Activated CD8-positive, alpha-beta memory T cell treated with anti-CD3 and anti-CD28 coated beads, Interleukin-2, amount 50 U/mL, for 24 hours (primary cell): ENCODE data around the gene TPI1.
"Not testable (repeated sequence)": the region's sequence is repeated elsewhere in the genome, so short reads cannot be mapped to it uniquely, and the experiment has no call there.

Source experiments
- DNase-seq: peaks from one replicate; pipeline ENCODE4 v3.0.0-alpha.2; 2020; ENCODE audit errors: extremely low read depth

Gene TPI1

DNA sequence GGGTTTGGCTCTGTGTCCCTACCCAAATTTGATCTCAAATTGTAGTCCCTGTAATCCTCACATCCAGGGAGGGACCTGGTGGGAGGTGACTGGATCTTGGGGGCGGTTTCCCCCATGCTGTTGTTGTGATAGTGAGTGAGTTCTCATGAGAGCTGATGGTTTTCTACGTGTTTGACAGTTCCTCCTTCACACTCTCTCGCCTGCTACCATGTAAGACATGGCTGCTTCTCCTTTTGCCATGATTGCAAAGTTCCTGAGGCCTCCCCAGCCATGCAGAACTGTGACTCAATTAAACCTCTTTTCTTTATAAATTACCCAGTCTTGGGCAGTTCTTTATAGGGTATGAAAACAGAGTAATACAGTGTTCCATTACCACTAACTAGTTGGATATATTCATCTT is 27.0 kb downstream of the TPI1 start:
- DNase-seq, result no peak

DNA sequence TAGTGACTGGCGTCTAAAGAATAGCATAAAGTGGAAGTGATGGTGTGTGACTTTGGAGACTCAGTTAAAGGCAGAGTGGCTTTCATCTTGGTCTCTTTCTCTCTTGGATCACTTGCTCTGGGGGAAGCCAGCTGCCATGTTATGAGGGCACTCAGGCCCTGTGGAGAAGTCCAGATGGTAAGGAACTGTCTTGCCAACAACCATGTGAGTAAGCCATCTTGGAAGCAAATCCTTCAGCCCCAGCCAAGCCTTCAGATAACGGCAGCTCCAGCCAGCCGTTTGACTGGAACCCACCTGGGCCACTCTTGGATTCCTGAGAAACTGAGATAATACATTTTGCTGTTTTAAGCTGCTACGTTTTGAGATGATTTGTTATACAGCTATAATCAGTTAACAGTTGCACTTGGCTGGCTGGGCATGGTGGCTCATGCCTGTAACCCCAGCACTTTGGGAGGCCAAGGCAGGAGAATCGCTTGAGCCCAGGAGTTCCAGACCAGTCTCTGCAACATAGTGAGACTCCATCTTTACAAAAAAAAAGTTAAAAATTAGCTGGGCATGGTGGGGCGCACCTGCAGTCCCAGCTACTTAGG is 29.6 kb downstream of the TPI1 start:
- DNase-seq, result no peak

DNA sequence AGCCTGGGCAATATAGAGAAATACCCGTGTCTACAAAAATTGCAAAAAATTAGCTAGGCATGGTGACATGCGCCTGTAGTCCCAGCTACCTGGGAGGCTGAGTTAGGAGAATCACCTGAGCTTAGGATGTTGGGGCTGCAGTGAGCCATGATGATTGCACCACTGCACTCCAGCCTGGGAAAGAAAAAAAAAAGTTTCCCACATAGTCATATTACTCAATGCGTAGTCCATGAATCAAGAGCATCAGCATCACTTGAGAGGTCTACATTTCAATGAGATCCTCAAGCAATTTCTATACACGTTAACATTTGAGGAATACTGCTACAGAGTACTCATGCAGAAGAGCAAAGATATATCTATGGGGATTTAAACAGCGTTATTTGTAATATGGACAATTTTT is 32.1 kb downstream of the TPI1 start:
- no peak for DNase-seq

DNA sequence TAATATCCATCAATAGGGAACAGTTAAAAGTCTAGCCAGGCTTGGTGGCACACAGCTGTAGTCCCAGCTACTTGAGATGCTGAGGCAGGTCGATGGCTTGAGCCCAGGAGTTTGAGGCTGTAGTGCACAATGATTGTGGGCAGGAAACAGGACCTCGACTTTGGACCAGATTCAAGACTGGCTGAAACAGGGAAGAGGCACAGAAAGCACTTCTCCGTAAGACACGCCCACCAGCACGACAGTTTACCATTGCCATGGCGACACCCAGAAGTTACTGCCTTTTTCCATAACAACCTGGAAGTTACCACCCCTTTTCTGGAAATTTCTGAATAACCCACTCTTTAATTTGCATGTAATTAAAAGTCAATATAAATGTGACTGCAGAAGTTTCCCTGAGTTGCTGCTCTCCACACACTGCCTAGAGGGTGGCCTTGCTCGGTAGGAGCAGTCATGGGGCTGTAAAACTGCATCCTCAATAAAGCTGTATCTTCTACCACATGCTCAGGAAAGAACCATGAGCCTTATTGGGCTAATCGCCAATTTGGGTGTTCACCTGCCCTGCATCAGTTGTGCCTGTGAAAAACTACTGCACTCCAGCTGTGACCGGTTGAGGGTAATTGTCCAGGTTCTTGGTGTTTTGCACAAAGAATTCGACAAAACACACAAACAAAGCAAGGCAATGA is 32.6 kb downstream of the TPI1 start:
- DNase-seq, result no peak

DNA sequence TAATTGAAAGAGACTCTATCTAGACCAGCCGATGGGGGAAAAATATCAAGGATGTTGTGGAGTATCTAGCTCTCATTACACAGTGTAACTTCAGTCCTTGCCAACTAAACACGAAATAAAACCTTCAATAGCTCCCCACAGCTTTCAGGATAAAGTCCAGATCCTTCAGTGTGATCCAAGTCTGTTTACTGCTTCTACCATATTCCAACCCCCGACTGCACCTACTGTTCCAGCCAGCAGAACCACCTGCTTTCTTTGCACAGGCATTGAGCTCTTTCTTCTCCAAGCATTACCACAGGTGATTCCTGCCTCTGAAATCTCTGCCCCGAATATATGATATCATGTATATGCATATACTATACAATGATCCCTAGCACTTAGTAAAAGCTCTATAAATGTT is 35.1 kb downstream of the TPI1 start:
- no peak for DNase-seq

GRCh38 chr12:6903722-6904121 is 36.4 kb downstream of the TPI1 start:
- no peak for DNase-seq

GRCh38 chr12:6904280-6905276 is 37.2 kb downstream of the TPI1 start, which contains the start of gene LRRC23:
Gene LRRC23, plus strand, starts transcription at chr12:6904822. Its CDS starts 812 bp downstream, at chr12:6905634.
- DNase-seq, result peak; percentile 98

DNA sequence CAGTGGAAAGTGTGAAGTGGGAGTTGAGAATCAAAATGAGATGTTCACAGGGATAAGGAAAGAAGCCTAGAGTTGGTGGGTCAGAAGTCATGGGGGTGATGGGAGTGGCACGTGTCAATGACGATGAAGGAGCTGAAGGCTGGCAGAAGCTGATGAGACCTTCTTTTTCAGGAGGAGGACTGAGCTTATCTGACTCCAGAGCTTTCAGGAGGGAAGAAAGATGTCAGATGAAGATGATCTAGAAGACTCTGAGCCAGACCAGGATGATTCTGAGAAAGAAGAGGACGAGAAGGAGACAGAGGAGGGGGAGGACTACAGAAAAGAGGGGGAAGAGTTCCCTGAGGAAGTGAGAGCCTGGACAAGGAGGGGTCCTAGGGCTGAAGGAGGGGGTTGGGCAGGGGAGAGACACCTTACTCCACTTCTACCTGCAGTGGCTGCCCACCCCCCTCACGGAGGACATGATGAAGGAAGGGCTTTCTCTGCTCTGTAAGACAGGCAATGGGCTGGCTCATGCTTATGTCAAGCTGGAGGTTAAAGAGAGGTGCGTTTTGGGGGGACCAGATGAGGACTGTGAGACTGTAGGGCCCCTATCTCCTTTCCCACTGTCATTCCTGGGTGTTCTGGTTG is 38.2 kb downstream of the TPI1 start:
- DNase-seq, result no peak

- not testable (repeated sequence) for DNase-seq
Measured at GRCh38 chr12:6908141-6908540, 40.8 kb downstream of the TPI1 start.

GRCh38 chr12:6909421-6910145 is 42.3 kb downstream of the TPI1 start:
- no peak for DNase-seq

DNA sequence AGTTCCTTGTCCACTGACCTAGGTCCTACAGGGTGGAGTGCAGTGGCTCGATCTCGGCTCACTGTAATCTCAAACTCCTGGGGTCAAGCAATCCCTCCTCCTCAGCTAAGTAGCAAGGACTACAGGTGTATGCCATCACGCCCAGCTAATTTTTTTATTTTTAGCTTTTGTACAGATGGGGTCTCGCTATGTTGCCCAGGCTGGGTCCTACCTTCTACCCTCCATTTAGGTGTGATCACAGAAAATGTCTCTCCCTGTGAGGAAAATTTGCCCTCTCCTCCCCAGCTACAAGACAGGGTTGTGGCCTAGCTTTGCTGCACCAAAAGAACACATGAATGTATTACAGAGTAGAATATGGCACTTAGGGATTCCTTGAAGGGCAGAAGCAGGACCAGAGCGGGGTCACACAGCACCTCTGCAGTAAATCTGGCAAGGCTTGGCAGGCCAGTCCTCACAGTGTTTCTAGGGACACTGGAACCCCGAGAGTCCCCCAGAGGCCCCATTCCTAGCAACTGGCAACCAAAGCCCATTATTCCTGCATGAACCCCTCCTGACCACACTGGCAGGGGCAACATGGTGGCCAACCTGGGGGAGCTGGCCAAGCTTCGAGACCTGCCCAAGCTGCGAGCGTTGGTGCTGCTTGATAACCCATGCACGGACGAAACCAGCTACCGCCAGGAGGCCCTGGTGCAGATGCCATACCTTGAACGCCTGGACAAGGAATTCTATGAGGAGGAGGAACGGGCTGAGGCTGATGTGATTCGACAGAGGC is 45.0 kb downstream of the TPI1 start:
- DNase-seq, result no peak

DNA sequence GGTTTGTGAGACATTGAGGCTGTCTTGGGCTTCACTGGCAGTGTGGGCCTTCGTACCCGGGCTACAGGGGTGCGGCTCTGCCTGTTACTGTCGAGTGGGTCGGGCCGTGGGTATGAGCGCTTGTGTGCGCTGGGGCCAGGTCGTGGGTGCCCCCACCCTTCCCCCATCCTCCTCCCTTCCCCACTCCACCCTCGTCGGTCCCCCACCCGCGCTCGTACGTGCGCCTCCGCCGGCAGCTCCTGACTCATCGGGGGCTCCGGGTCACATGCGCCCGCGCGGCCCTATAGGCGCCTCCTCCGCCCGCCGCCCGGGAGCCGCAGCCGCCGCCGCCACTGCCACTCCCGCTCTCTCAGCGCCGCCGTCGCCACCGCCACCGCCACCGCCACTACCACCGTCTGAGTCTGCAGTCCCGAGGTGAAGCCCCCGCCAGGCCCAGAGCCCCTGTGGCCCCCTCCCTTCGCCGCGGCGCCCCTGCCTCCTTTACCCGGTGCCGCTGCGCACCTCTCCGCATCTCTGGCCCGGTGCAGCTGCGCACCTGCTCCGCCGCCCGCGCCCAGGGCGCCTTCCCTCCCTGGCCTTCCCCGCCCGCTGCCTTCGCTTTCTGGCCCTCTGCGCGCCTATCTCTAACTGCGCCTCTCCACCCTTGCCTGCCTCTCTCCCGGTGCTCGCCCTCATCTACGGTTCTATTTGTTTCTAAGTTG is 47.1 kb downstream of the TPI1 start, which contains the start of gene ENO2:
TSS of gene ENO2 (plus strand) at position 335 of the 701 bp plus-strand sequence. CDS start 1,253 bp downstream, outside the sequence.
- DNase-seq, result no peak

DNA sequence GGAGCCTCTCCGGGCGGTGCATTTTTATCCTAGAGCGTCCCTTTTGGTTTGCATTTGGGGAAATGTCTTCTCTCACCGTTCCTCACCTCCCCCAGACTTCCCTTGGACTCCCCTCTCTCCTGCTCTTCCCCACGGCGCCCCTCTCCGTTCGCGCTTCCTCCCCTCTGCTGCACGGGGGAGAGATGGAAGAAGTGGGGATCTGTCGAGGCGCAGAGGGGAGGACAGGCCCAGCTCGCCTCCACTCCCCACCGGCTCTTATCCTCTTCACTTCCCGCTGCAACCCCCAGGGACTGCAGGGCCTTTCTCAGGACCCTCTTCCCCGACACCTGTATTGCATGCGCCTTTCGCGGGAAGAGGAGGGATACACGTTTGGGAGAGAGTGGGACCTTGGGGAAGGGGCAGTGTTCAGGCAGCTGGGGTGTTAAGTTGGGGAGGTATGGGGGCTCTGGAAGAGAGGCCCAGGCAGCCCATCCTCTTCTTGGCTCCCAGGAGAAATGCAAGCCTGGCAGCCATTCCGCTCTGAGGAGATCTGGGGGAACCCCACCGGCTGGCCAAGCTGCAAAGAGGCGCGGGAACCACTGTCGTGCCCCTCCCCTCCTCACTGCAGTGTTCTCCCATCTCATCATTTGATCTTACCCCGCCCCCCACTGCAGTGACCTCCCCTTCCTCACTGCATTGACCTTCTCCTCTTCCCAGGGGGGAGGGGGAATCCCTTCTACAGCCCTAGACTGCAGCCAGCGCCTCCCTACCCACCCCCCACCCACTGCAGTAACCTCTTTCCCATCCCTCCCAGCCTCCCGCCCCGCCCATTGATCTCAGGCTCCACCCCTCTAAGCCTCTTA is 47.8 kb downstream of the TPI1 start:
- no peak for DNase-seq

- DNase-seq, result no peak
Measured at GRCh38 chr12:6915789-6916285, 48.5 kb downstream of the TPI1 start.

DNA sequence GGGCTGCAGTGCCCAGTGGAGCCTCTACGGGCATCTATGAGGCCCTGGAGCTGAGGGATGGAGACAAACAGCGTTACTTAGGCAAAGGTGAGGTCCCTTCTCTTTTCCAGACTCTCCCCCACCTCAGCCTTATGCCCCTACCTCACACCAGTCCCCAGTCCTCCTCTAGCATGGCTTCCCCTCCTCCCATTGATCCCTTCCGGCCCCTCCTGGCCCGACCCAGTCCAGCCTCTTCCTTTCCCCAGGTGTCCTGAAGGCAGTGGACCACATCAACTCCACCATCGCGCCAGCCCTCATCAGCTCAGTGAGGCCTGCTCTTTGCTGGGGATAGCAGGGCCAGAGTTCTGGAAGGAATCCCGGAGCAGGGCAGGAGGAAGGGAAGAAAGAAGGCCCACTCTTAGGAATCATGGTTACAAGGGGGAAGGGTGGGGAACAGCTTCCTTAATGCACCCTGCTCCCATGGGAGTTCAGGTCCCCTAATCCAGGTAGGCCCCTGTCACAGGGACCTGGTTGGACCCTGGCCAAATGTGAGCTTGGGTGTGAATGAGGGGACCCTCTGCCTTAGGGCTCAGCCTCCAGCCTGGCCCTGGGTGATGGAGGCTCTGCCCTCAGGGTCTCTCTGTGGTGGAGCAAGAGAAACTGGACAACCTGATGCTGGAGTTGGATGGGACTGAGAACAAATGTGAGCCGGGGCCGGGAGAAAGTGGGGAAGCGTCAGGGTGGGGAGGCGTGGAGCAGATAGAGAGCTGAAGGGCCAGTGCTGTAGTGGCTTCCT is 49.3 kb downstream of the TPI1 start:
- DNase-seq, result no peak

DNA sequence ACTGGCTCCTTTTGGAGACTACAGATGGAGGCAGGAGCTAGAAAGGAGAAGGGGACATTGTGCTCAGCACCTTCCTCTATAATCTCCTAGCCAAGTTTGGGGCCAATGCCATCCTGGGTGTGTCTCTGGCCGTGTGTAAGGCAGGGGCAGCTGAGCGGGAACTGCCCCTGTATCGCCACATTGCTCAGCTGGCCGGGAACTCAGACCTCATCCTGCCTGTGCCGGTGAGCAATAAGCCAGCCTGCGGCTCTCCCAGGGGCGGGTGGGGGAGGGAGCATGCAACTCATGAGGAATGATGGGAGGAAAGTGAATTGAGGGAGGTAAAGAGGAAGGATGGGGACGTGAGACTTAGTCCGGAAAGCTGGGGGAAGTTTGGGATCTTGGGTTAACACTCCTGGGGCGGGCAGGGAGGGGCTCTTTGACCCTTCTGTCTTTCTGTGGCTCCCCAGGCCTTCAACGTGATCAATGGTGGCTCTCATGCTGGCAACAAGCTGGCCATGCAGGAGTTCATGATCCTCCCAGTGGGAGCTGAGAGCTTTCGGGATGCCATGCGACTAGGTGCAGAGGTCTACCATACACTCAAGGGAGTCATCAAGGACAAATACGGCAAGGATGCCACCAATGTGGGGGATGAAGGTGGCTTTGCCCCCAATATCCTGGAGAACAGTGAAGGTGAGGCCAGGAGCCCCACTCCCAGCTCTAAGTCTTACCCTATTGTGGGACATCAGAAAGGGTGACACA is 50.3 kb downstream of the TPI1 start:
- no peak for DNase-seq

DNA sequence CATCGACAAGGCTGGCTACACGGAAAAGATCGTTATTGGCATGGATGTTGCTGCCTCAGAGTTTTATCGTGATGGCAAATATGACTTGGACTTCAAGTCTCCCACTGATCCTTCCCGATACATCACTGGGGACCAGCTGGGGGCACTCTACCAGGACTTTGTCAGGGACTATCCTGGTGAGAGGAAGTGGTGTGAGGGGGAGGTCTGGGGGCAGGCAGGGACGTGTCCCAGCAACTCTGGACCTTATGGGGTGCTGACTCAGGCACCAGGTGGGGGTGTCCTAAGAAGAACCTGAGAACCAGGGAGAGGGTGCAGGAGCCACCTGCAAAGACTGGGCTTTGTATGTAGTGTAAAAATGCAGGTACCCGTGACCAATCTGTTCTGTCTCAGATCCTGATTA is 52.3 kb downstream of the TPI1 start:
- no peak for DNase-seq
